GM12878 (cell line): Measurements from ENCODE around the gene MTMR6. TPM values are rescaled to one million over a fixed set of nuclear protein-coding genes. Genes with fewer than 3 reads are reported as not detected.

ENCODE experiments used
- ATAC-seq: fragments of 200-7000 bp; cut with Tn5 transposase; 3 replicates; pipeline ENCODE4 v1.9.1; 2020; ENCODE audit warnings: mild to moderate bottlenecking, moderate library complexity
- BruUV-seq: library from RNA; stranded (reverse); fragments of 400-500 nt; replicated peaks from 2 replicates; lab custom pipeline; 2021; lab: Mats Ljungman, UMichigan
- CTCF ChIA-PET: fragments of 300-600 bp; sonication (Branson Sonifier 250); formaldehyde crosslinking; extraction: SDS; loops from one replicate; lab custom pipeline; 2021; ENCODE audit warnings: inconsistent platforms; lab: Yijun Ruan, JAX
- POLR2A ChIA-PET: fragments of 350-600 bp; formaldehyde crosslinking; extraction: SDS; loops from one replicate; lab custom pipeline; 2021; ENCODE audit warnings: inconsistent platforms; lab: Charles Lee
- RAD21 ChIA-PET: fragments of 300-600 bp; sonication (Branson Sonifier 250); formaldehyde crosslinking; loops from one replicate; lab custom pipeline; 2023; ENCODE audit warnings: antibody characterized with exemption; ENCODE audit not compliant: unreplicated experiment; lab: Charles Lee
- SMC1A ChIA-PET: fragments of 300-600 bp; sonication (Branson Sonifier 250); formaldehyde crosslinking; loops from one replicate; lab custom pipeline; 2023; ENCODE audit not compliant: unreplicated experiment, uncharacterized antibody; lab: Charles Lee
- DNase-seq: peaks from one replicate; pipeline ENCODE4 v3.0.0-alpha.2; 2011; ENCODE audit warnings: low read depth, low spot score
- FAIRE-seq: peaks from 3 replicates; lab custom pipeline; 2011; peaks lifted over from hg19 to GRCh38; lab: Jason Lieb, UNC
- H2AFZ ChIP-seq: 2 replicates; pipeline ENCODE4 v1.6.0; 2011; ENCODE audit warnings: low read depth, low read length, control low read depth; ENCODE audit not compliant: control insufficient read depth
- H3K27ac ChIP-seq: 2 replicates; pipeline ENCODE4 v1.5.1; 2011; ENCODE audit warnings: control low read depth; ENCODE audit not compliant: control insufficient read depth, insufficient read depth
- H3K27me3 ChIP-seq, 2 experiments: replicated peaks in 1 of 2; 2 replicates each; pipeline versions ENCODE4 v1.6.0 to v1.6.1; 2011; ENCODE audit warnings: low read length in 1 of 2; ENCODE audit not compliant: control insufficient read depth in 2 of 2, insufficient read depth in 2 of 2
- H3K36me3 ChIP-seq, 2 experiments: 2 replicates each; pipeline ENCODE4 v1.5.1; 2011; ENCODE audit warnings: low read length in 1 of 2; ENCODE audit not compliant: control insufficient read depth in 2 of 2, insufficient read depth in 2 of 2
- H3K4me1 ChIP-seq: 2 replicates; pipeline ENCODE4 v1.6.1; 2011; ENCODE audit warnings: mild to moderate bottlenecking, low read length, moderate library complexity, mixed read lengths; ENCODE audit not compliant: control insufficient read depth, insufficient read depth
- H3K4me2 ChIP-seq: 2 replicates; pipeline ENCODE4 v1.6.0; 2011; ENCODE audit warnings: control low read depth; ENCODE audit not compliant: control insufficient read depth, insufficient read depth
- H3K4me3 ChIP-seq: fragments of 200-600 bp; sonication (generic); 2 replicates; pipeline ENCODE4 v1.5.1; 2016
- H3K79me2 ChIP-seq: 2 replicates; pipeline ENCODE4 v1.6.0; 2011; ENCODE audit warnings: low read length; ENCODE audit not compliant: control insufficient read depth, insufficient read depth
- H3K9ac ChIP-seq: 2 replicates; pipeline ENCODE4 v1.8.0; 2011; ENCODE audit warnings: low read length, control low read depth, mixed read lengths; ENCODE audit not compliant: control insufficient read depth, insufficient read depth
- H3K9me3 ChIP-seq: replicated peaks from 3 replicates; pipeline ENCODE4 v1.5.1; 2011; ENCODE audit warnings: mild to moderate bottlenecking, low read length; ENCODE audit not compliant: control insufficient read depth, insufficient read depth
- H4K20me1 ChIP-seq: 2 replicates; pipeline ENCODE4 v1.6.0; 2011; ENCODE audit not compliant: control insufficient read depth, insufficient read depth
- CBX3 ChIP-seq: fragments of 200-600 bp; sonication (generic); IDR thresholded peaks from 2 replicates; pipeline ENCODE4 v1.6.1; 2016; ENCODE audit warnings: low read depth, borderline replicate concordance
- CEBPB ChIP-seq, 2 experiments: fragments of 150-350 bp in 1 of 2; IDR thresholded peaks; 2 replicates each; pipeline ENCODE4 v1.6.1; 2012 to 2014; ENCODE audit warnings: low read depth in 2 of 2, low read length in 2 of 2, borderline replicate concordance in 1 of 2, inconsistent platforms in 1 of 2
- HCFC1 ChIP-seq: fragments of 150-350 bp; IDR thresholded peaks from 2 replicates; pipeline ENCODE4 v1.6.1; 2014; ENCODE audit warnings: low read length
- HDGF ChIP-seq: fragments of 450-650 bp; IDR thresholded peaks from 2 replicates; pipeline ENCODE4 v1.6.1; 2016; ENCODE audit warnings: antibody characterized with exemption
- IRF4 ChIP-seq: IDR thresholded peaks from 2 replicates; pipeline ENCODE4 v1.6.1; 2011; ENCODE audit warnings: low read depth, low read length
- KDM1A ChIP-seq: fragments of 200-600 bp; sonication (generic); IDR thresholded peaks from 2 replicates; pipeline ENCODE4 v1.6.1; 2016; ENCODE audit warnings: borderline replicate concordance
- PAX5 ChIP-seq: IDR thresholded peaks from 2 replicates; pipeline ENCODE4 v1.6.1; 2011; ENCODE audit warnings: low read depth, low read length, borderline replicate concordance
- PAX8 ChIP-seq: fragments of 450-650 bp; IDR thresholded peaks from 2 replicates; pipeline ENCODE4 v1.6.1; 2017; ENCODE audit warnings: mild to moderate bottlenecking, moderate library complexity
- POLR2AphosphoS5 ChIP-seq: IDR thresholded peaks from 2 replicates; pipeline ENCODE4 v1.6.1; 2011; ENCODE audit warnings: mild to moderate bottlenecking, low read length, inconsistent platforms
- RBBP5 ChIP-seq: fragments of 200-600 bp; sonication (generic); conservative IDR thresholded peaks from 2 replicates; pipeline ENCODE4 v1.6.1; 2016
- RFX5 ChIP-seq: IDR thresholded peaks from 2 replicates; pipeline ENCODE4 v1.6.1; 2011; ENCODE audit warnings: low read depth, low read length, improper control_type of control experiment
- TBL1XR1 ChIP-seq: IDR thresholded peaks from 2 replicates; pipeline ENCODE4 v1.6.1; 2012; ENCODE audit warnings: low read depth, low read length, improper control_type of control experiment
- ZNF592 ChIP-seq: fragments of 450-650 bp; IDR thresholded peaks from 2 replicates; pipeline ENCODE4 v1.6.1; 2017; ENCODE audit warnings: mild to moderate bottlenecking, moderate library complexity
- WGBS: methylation state at CpG from one replicate; pipeline ENCODE4 v1.1.6; 2016; ENCODE audit warnings: low lambda C conversion rate; ENCODE audit not compliant: insufficient replicate concordance, insufficient coverage; ENCODE audit errors: missing lambda C conversion rate; 5-methylcytosine and 5-hydroxymethylcytosine counted together
- in situ Hi-C: fragments of 300-500 bp; cut with MboI; formaldehyde crosslinking; loops from 9 replicates; pipeline ENCODE4 v1.14.3; 2018; ENCODE audit warnings: mixed read lengths
- intact Hi-C: fragments of 100-400 bp; cut with micrococcal nuclease; formaldehyde crosslinking; loops from one replicate; pipeline ENCODE4 v1.14.2; 2022; ENCODE audit not compliant: unreplicated experiment
- polyA plus RNA-seq, 11 experiments: library from polyadenylated mRNA; depleted of rRNA in 4 of 11; unstranded in 6 of 11; stranded (reverse) in 5 of 11; fragments of >200 nt; fragmentation: Nextera tagmentation in 4 of 11; fragmentation: Illumina TruSeq in 1 of 11; extraction: Ambion mirVana in 4 of 11; extraction: Trizol in 1 of 11; gene quantifications; 1 replicate in 1 of 11; 2 replicates in 10 of 11; pipeline versions ENCODE4 v1.2.1 to v1.2.3, GENCODE V29; 2011 to 2016; ENCODE audit warnings: inconsistent platforms in 2 of 11, missing spikeins in 2 of 11, low read depth in 1 of 11
- total RNA-seq, 4 experiments: library from RNA; depleted of rRNA in 3 of 4; stranded (reverse); fragments of >200 nt in 3 of 4; fragmentation: Illumina TruSeq in 1 of 4; extraction: Trizol in 1 of 4; gene quantifications; 2 replicates each; pipeline versions ENCODE4 v1.2.1 to v1.2.3, GENCODE V29; 2013 to 2021

Gene MTMR6
- total and polyA plus RNA-seq, 10 of the 15 experiments (the other 5 are each of a cell fraction or from before 2014, with no cell fraction given): 9.8 to 24.2 (median 16.0) TPM

- RAD21 ChIA-PET: no interaction called here
- no peak overlapping the region for H3K9ac ChIP-seq
- intact Hi-C loops (no loop called here), in situ Hi-C loops (no loop called here)
- no peaks in the 10 kb centered on the region for H3K4me1 ChIP-seq
- SMC1A ChIA-PET: interaction anchor here (0.9 to 1.1 kb wide), 2 partner anchors 15 to 21 kb away, joined by 3 read pairs; no protein-coding TSS in a partner anchor
- H3K27ac ChIP-seq: no peak overlapping the region
- FAIRE-seq (no peak), ATAC-seq (no peak), DNase-seq (no peak)
- H2AFZ ChIP-seq: no peak overlapping the region
- POLR2A ChIA-PET: no interaction called here
- H3K4me2 ChIP-seq: no peak overlapping the region
- no peaks in the 10 kb centered on the region for H4K20me1 ChIP-seq
- CTCF ChIA-PET: no interaction called here
- no peaks in the 10 kb centered on the region for H3K9me3 ChIP-seq
- WGBS: 98% methylated on average over 6 of the region's 6 CpGs
- BruUV-seq: no TSS peak
- H3K4me3 ChIP-seq: no peak overlapping the region
- H3K36me3 ChIP-seq: peaks cover 0 to 3% of the 10 kb centered on the region in 2 experiments; a peak in 2 of 4 replicates
- TF ChIP-seq POLR2AphosphoS5 (no peak), IRF4 (no peak), HCFC1 (no peak), CEBPB (IDR thresholded peaks at IDR 0.05; ENCODE audit: borderline replicate concordance in 1 of 2, low read depth in 2 of 2, low read length in 2 of 2) (no peak), KDM1A (no peak), TBL1XR1 (no peak), PAX5 (no peak), HDGF (no peak), ZNF592 (no peak), PAX8 (no peak), RBBP5 (no peak), CBX3 (no peak), RFX5 (no peak)
- no peaks in the 10 kb centered on the region for H3K79me2 ChIP-seq
- H3K27me3 ChIP-seq: no peaks in the 10 kb centered on the region
Measured at GRCh38 chr13:25268561-25268960, 18.7 kb downstream of the MTMR6 start.
